HEK293T (cell line): ENCODE results near the gene COQ4.

ENCODE experiments used
- CTCF ChIA-PET: fragments of 350-600 bp; formaldehyde crosslinking; extraction: SDS; loops from one replicate; lab custom pipeline; 2021; ENCODE audit warnings: antibody characterized with exemption, inconsistent platforms; lab: Yijun Ruan, JAX
- POLR2A ChIA-PET: fragments of 350-600 bp; formaldehyde crosslinking; extraction: SDS; loops from one replicate; lab custom pipeline; 2020; ENCODE audit warnings: antibody characterized with exemption, inconsistent platforms; lab: Yijun Ruan, JAX
- DNase-seq: peaks from one replicate; pipeline ENCODE4 v3.0.0; 2012; ENCODE audit warnings: mixed read lengths; ENCODE audit errors: extremely low spot score
- ARNT ChIP-seq: fragments of 450-650 bp; IDR thresholded peaks from 2 replicates; pipeline ENCODE4 v1.6.1; 2017; ENCODE audit warnings: mild to moderate bottlenecking
- BHLHE40 ChIP-seq: fragments of 450-650 bp; IDR thresholded peaks from 2 replicates; pipeline ENCODE4 v1.6.1; 2016; ENCODE audit warnings: mild to moderate bottlenecking, moderate library complexity, borderline replicate concordance
- CTBP1 ChIP-seq: fragments of 450-650 bp; IDR thresholded peaks from 2 replicates; pipeline ENCODE4 v1.6.1; 2016; ENCODE audit warnings: borderline replicate concordance
- ELF4 ChIP-seq: fragments of 450-650 bp; IDR thresholded peaks from 2 replicates; pipeline ENCODE4 v1.6.1; 2017; ENCODE audit warnings: antibody characterized with exemption
- FOXA1 ChIP-seq: fragments of 450-650 bp; IDR thresholded peaks from 2 replicates; pipeline ENCODE4 v1.6.1; 2016; ENCODE audit warnings: mild to moderate bottlenecking
- FOXK2 ChIP-seq: fragments of 450-650 bp; IDR thresholded peaks from 2 replicates; pipeline ENCODE4 v1.6.1; 2016; ENCODE audit warnings: mild to moderate bottlenecking
- FOXM1 ChIP-seq: fragments of 450-650 bp; IDR thresholded peaks from 2 replicates; pipeline ENCODE4 v1.6.1; 2017; ENCODE audit warnings: mild to moderate bottlenecking, borderline replicate concordance
- HDGF ChIP-seq: fragments of 450-650 bp; IDR thresholded peaks from 2 replicates; pipeline ENCODE4 v1.6.1; 2017; ENCODE audit warnings: antibody characterized with exemption, borderline replicate concordance
- L3MBTL2 ChIP-seq: fragments of 450-650 bp; conservative IDR thresholded peaks from 2 replicates; pipeline ENCODE4 v1.6.1; 2016; ENCODE audit warnings: mild to moderate bottlenecking
- LEF1 ChIP-seq: fragments of 450-650 bp; IDR thresholded peaks from 2 replicates; pipeline ENCODE4 v1.6.1; 2017; ENCODE audit warnings: mild to moderate bottlenecking, borderline replicate concordance
- NFRKB ChIP-seq: fragments of 450-650 bp; IDR thresholded peaks from 2 replicates; pipeline ENCODE4 v1.6.1; 2016; ENCODE audit warnings: mild to moderate bottlenecking, moderate library complexity
- SP1 ChIP-seq: fragments of 450-650 bp; IDR thresholded peaks from 2 replicates; pipeline ENCODE4 v1.6.1; 2017
- SUZ12 ChIP-seq: fragments of 450-650 bp; IDR thresholded peaks from 2 replicates; pipeline ENCODE4 v1.6.1; 2016; ENCODE audit warnings: mild to moderate bottlenecking
- TARDBP ChIP-seq: fragments of 450-650 bp; IDR thresholded peaks from 2 replicates; pipeline ENCODE4 v1.6.1; 2016
- ZNF384 ChIP-seq: fragments of 450-650 bp; IDR thresholded peaks from 2 replicates; pipeline ENCODE4 v1.6.1; 2016
- TF ChIP-seq, protein P1 (sequence below): fragments of 450-650 bp; IDR thresholded peaks from 2 replicates; pipeline ENCODE4 v1.6.1; 2016

The COQ4 gene

DNA sequence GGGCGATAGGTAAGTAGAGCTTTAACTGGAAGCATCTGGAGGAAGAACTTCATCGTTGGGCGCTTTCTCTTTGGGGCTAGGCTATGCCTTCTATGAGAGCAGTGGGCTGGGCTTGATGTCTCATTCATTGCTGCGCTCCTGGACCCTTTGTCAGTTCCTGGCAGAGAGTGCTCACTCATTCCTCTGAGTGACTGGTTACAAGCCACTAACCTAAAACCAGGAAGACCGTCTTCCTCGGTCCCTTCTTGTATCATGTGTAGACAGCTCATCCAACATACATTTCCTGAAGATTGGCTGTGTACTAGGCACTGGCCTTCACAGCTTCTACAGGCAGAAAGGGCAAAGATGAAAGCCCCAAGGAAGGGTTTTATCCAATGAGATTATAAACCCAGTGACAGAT lies 40.1 kb upstream of the COQ4 start:
- POLR2A ChIA-PET = no interaction called here
- CTCF ChIA-PET = no interaction called here
- DNase-seq = no peak
- TF ChIP-seq ARNT (no peak), ELF4 (no peak), FOXA1 (no peak), SUZ12 (no peak), BHLHE40 (no peak), HDGF (no peak), TARDBP (no peak), L3MBTL2 (no peak), FOXK2 (no peak), ZNF384 (no peak), SP1 (no peak), LEF1 (no peak), CTBP1 (no peak), NFRKB (no peak), FOXM1 (no peak)
- TF ChIP-seq, protein P1, sequence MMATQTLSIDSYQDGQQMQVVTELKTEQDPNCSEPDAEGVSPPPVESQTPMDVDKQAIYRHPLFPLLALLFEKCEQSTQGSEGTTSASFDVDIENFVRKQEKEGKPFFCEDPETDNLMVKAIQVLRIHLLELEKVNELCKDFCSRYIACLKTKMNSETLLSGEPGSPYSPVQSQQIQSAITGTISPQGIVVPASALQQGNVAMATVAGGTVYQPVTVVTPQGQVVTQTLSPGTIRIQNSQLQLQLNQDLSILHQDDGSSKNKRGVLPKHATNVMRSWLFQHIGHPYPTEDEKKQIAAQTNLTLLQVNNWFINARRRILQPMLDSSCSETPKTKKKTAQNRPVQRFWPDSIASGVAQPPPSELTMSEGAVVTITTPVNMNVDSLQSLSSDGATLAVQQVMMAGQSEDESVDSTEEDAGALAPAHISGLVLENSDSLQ = no peak

DNA sequence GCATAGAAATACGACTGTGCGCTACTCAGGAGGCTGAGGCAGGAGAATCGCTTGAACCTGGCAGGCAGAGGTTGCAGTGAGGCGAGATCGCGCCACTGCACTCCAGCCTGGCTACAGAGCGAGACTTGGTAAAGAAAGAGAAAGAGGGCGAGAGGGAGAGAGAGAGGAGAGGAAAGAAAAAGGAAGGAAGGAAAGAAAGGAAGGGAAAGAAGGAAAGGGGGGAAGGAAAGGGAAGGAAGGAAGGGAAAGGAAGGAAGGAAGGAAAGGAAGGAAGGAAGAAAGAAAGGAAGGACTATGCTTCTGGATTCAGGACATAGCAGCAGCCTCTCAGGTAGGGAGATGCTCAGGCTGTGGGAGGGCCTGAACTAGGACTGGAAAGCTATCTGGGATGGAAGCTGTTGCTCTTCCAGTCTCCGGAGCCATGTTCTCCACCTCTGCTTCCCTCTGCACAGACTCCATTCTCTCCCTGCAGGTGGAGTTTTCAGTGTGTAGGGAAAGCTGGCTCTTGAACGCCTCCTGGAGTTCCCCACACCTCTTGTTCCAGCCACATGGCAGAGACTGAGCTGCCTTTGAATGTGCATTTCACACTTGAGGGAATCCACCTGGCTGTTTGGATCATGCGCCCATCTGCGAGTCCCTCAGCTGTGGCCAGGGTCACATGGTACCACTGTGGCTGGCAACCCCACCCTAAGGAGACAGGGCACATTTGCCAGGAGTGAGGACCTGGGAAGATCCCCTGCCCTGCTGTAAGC lies 37.4 kb upstream of the COQ4 start:
- POLR2A ChIA-PET = interaction anchor here (1.1 kb wide), 1 partner anchor 9 kb away, joined by 5 read pairs; the partner anchor contains the start of genes GOLGA2 and SWI5
- TF ChIP-seq CTBP1 = no peak
- no peak for TF ChIP-seq FOXK2
- TF ChIP-seq ZNF384 = no peak
- TF ChIP-seq TARDBP = no peak
- TF ChIP-seq LEF1 = no peak
- TF ChIP-seq SUZ12 = no peak
- TF ChIP-seq SP1 = no peak
- no peak for TF ChIP-seq L3MBTL2
- no peak for TF ChIP-seq BHLHE40
- CTCF ChIA-PET = interaction anchor here (0.6 kb wide), 1 partner anchor 172 kb away, joined by 5 read pairs; no protein-coding TSS in a partner anchor
- DNase-seq = no peak

DNA sequence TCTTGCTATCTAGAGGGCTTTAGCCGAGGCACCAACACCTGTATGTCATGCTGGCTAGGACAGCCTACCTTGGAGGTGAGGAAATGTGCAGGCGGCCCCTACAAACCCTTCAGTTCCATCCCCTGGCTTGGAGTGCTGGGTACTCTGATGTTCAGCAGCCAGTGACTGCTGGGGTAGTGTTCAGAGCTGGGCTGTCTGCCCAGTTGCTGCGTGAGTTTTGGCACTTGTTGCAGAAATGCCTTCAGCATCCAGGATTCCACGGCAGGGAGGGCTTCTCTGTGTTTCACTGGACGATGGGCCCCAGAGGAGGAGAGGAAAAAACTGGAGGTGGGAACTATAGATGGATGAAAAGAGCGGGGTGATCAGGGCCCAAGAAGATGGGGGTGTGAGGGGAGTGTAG lies 36.2 kb upstream of the COQ4 start:
- ChIA-PET POLR2A (interaction anchor here (0.9 kb wide), 1 partner anchor 11 kb away, joined by 3 read pairs; the partner anchor contains the start of genes GOLGA2 and SWI5), CTCF (no interaction called here)
- TF ChIP-seq LEF1 = no peak
- no peak for TF ChIP-seq ZNF384
- no peak for TF ChIP-seq CTBP1
- no peak for TF ChIP-seq FOXA1
- DNase-seq = no peak

DNA sequence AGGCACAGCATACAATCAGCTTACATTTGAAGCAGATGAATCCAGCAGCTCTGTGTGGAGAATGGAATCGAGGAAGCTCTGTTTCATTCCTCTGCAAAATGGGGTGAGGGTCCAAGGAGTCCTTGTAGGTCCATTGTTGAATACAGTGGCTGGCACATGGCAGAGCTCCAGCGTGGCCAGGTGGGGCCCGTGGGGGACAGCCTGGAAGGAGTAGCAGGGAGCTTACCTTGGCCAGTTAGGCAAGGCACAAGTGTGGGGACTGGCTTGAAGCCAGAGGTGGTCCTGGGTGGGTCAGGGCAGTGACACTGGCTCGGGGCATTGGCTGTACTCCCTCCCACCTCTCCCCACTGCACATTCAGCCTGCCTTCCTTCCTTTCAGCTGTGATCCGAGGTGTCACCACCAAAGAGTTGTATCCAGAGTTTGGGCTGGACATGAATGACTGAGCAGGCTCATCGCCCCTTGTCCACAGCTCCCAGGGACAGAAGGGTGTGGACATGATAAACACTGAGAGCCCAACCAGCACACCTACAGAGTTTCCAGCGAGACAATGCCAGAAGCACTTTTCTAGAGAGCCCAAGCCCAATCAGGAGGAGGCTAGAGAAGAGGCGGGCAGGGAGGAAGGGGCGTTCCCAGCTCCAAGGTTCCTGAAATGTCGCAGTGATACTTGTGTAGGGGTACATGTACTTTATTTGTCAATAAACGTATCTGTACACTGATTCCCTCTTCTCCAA lies 34.2 kb upstream of the COQ4 start:
- DNase-seq = no peak
- TF ChIP-seq, protein P1 = no peak
- TF ChIP-seq BHLHE40 = no peak
- TF ChIP-seq ARNT = no peak
- no peak for TF ChIP-seq FOXA1
- no peak for TF ChIP-seq ZNF384
- no peak for TF ChIP-seq HDGF
- no peak for TF ChIP-seq TARDBP
- no peak for TF ChIP-seq LEF1
- no peak for TF ChIP-seq NFRKB
- TF ChIP-seq FOXM1 = no peak
- no peak for TF ChIP-seq FOXK2
- TF ChIP-seq SUZ12 = no peak
- no peak for TF ChIP-seq ELF4
- no peak for TF ChIP-seq CTBP1
- no peak for TF ChIP-seq L3MBTL2
- ChIA-PET CTCF (no interaction called here), POLR2A (interaction anchor here (2.4 kb wide), 1 partner anchor 13 kb away, joined by 11 read pairs; the partner anchor contains the start of genes GOLGA2 and SWI5)

DNA sequence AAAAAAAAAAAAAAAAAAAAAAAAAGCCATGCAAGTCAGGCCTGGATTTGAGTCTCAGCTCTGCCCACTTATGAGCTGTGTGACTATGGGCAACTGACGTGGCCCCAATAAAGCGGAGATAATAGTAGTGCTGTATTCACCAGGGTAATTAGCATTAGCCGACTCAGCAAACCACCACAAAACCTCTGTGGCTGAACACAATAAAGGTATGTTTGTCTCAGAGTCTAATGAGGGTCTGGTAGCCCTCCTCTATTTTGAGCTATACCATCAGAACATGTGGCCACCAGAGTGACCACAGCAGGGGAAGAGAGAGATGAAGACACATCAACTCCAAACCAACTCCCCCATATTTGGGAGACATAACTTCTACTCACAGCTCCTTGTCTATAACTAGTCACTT lies 30.6 kb upstream of the COQ4 start:
- CTCF ChIA-PET = interaction anchor here (1.0 kb wide), 1 partner anchor 128 kb away, joined by 3 read pairs; no protein-coding TSS in a partner anchor

More for the DNA sequence above, 30.6 kb upstream of the COQ4 start:
- TF ChIP-seq BHLHE40 = no peak
- TF ChIP-seq TARDBP = no peak
- no peak for TF ChIP-seq FOXM1
- TF ChIP-seq FOXA1 = no peak
- TF ChIP-seq ELF4 = no peak
- TF ChIP-seq, protein P1 = no peak
- DNase-seq = no peak
- POLR2A ChIA-PET = interaction anchor here (0.8 kb wide), 1 partner anchor 16 kb away, joined by 5 read pairs; the partner anchor contains the start of genes GOLGA2 and SWI5
